Right ventricle myocardium superior (tissue), 1 donor: Measurements from ENCODE around the gene OXCT2. TPM values are rescaled to one million over a fixed set of nuclear protein-coding genes. Genes with fewer than 3 reads are reported as not detected.

Experiments used
- ATAC-seq: fragments of 200-7000 bp; cut with Tn5 transposase; one replicate; pipeline ENCODE4 v1.9.1; 2020; ENCODE audit warnings: mild to moderate bottlenecking; ENCODE audit not compliant: poor library complexity
- DNase-seq: peaks from one replicate; pipeline ENCODE4 v3.0.0-alpha.2; 2020
- intact Hi-C: fragments of 100-400 bp; cut with DNase I; formaldehyde crosslinking; loops from one replicate; pipeline ENCODE4 v1.11.2; 2022
- total RNA-seq: library from RNA; stranded (reverse); fragmentation: NEBNext Ultra II Directional; extraction: Animal tissue kit (Norgen Biotek cat#: 25700); gene quantifications from one replicate; pipeline ENCODE4 v1.2.1, GENCODE V29; 2021
- donor health status: DM: no; HTN: yes; CAD: no; lungs with severe emphysema.

OXCT2 gene
- total RNA-seq, 1 donor from 2014 or later = 0.65 TPM

DNA sequence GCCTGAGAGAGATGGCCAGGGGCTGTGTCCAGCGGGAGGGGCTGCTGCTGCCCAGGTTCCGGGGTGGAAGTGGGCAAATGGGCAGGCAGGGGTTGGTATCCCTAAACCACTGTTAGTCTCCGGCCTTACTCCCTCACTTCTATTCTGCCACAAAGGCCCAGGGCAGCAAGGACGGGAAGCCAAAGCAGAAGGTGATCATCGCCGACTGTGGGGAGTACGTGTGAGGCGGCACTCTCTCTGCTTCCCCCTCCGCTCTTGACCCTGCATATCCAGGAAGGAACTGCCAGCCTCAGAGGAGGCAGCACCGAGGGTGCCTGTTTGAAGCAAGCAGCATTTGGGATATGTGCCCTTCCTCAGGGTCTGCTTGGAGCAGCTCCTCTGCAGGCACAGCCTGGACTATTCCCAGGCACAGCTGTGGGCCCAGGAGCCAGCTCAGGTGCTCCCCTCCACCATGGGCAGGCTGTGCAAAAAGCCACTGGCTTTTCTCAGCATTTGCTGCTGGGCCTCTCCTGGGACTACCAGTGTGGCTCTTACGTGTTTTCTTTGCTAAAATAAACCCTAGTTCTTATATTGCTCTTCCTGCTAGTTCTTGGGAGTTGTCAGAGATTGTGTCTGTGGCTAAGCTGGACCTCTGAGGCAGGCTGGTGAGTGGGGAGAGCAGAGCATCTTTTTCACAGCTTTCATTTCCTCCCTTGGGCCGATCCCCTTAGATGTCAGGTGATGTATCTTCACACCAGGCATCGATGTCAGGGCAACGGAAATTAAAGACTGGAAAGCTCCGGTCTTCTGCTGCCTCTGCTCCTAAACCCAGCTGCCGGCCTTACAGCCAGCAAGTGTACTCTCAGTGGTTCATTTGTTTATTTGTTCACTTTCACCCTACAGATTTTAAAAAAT lies 17.8 kb downstream of the OXCT2 start:
- ATAC-seq = no peak
- intact Hi-C loops = no loop called here

DNA sequence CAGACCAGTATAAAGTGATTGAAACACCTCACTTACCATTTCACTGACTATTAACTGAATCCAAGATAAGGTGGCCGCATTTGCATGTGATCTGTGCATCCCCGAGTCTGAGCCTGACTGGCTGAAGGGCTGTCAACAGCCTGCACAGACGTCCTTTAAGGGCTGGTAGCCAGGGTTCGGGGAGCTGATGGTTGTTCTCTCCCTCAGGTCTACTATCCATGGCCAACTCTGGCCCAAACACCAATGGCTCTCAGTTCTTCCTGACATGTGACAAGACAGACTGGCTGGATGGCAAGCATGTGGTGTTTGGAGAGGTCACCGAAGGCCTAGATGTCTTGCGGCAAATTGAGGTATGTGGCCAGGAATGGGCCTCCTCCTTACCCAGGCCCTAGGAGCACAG lies 18.4 kb downstream of the OXCT2 start:
- intact Hi-C loops = no loop called here
- DNase-seq (no peak), ATAC-seq (no peak)

More for the DNA sequence above, 17.8 kb downstream of the OXCT2 start:
- no peak for DNase-seq

GRCh38 chr1:39751595-39751994 lies 19.6 kb downstream of the OXCT2 start:
- DNase-seq (no peak), ATAC-seq (no peak)
- intact Hi-C loops = no loop called here

DNA sequence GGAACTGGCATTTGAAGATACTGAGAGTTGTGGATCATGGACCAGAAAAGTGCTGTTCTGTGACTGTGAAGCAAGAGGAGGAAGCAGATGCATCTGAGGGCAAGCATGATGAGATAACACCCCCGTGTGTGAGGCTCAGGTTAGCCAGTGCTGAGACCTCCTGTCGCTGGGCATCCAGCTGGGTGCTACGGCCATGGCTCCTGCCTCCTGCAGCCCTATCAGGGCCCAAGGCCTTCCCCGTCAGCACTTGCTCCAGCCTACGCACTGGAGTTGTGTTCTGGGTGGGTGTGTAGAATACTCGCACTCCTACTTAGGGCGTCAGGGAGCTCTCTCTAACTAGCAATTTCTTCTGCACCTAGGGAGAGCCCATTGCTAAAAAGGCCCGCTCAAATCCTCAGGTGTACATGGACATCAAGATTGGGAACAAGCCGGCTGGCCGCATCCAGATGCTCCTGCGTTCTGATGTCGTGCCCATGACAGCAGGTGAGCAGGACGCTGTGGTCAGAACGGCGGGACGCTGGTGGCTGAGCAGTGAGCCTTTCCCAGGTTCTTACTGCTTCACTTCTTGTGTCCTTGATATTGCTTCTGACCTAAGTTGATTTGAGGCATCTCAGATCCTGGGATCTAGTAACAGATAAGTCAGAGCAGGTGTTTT lies 26.0 kb downstream of the OXCT2 start:
- ATAC-seq (no peak), DNase-seq (no peak)
- intact Hi-C loops = no loop called here

DNA sequence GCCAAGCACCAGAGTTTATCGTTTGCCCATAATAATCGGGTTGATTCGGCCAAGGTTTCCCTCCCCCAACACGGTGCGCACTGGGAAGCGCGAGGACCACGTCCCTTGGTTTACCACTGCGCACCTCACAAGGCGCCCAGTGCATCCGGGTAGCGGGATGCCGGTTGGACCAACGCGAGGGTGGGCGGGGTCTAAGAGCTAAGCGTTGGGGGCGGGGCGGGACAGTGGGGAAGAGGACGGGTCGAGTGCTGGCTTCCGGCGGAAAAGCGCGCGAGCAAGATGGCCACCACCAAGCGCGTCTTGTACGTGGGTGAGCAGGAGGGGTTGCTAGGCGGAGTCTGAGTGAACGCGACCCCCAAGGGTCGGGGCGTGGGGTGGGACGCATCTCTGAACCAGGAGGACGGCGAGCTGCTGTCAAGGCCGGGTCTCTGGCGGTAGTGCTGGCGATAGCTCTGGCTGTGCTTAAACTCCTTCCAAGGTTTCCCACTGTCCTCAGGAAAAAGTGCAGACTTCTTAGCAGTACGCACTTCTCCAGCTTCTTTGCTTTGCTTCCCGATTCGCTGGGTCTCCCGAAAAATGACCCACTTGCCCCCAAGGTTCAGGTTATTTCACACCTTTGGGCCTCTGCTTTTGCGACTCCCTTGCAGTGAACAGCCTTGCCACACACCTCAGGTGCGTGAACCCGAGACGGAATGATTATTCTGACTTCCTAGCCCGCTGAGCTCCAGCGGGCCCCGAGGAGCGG lies 32.4 kb downstream of the OXCT2 start, which contains the start of gene PPIE:
Gene PPIE, plus strand, starts transcription at position 261 of the 745 bp plus-strand sequence. Its CDS starts 19 bp downstream, at position 280.
- intact Hi-C loops = no loop called here
- DNase-seq = peak; percentile 98

GRCh38 chr1:39737546-39738169 lies 33.5 kb downstream of the OXCT2 start:
- no peak for ATAC-seq
- DNase-seq = no peak
- intact Hi-C loops = no loop called here

More for the DNA sequence above, 32.4 kb downstream of the OXCT2 start, which contains the start of gene PPIE:
- ATAC-seq = peak; percentile 99

DNA sequence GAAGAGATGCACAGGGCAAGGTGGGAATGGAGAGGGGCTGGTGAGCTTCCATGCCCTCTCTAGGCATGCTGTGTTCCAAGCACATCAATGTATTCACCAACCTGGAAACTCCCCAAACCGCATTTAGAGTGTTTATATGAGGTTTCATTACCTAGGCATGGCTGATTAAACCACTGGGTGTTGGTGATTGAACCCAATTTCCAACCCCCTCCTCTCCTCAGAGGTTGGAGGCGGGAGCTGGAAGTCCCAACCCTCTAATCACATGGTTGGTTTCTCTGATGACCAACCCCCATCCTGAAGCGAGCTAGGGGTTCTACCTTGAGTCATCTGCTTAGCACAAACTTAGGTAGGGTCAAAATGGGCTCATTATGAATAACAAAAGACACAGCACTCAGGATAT lies 35.4 kb downstream of the OXCT2 start:
- intact Hi-C loops = no loop called here
- ATAC-seq (no peak), DNase-seq (no peak)

- intact Hi-C loops = no loop called here
- ATAC-seq = peak; percentile 73
- peak; percentile 43 for DNase-seq
Measured at GRCh38 chr1:39733161-39733560, 38.0 kb downstream of the OXCT2 start.

DNA sequence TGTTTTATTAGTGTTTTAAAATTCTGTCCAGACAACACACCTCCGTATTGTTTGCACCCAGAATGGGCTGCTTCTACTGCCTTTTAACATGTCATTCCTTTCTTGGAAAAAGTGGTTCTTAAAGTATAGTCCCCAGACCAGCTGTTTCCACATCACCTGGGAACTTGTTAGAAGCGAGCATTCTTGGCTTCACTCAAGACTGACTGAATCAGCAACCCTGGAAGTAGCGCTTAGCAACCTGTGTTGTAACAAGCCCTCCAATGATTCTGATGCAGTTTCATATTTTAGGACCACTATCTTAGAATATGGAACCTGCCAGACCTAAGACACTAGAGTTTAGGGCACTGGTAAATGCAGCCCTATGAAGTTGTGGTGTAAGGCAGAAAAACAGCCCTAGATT lies 38.4 kb downstream of the OXCT2 start:
- no peak for DNase-seq
- intact Hi-C loops = no loop called here
- no peak for ATAC-seq

DNA sequence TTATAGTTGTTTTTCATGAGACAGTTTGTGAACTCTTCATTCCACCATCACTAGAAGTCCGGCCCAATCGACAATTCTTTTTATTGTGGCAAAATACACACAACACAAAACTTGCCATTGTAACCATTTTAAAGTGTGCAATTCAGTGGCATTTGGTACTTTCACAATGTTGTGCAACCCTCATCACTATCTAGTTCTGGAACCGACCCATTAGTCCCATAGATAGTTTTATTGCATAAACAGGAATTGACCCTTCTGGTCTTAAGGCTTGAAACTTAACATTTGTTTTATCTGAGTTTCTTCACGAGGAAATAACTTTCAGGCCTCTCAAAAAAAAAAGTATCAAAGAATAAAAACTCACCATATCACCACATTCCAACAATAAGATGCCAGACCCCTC lies 41.3 kb downstream of the OXCT2 start:
- DNase-seq (no peak), ATAC-seq (no peak)
- intact Hi-C loops = no loop called here

DNA sequence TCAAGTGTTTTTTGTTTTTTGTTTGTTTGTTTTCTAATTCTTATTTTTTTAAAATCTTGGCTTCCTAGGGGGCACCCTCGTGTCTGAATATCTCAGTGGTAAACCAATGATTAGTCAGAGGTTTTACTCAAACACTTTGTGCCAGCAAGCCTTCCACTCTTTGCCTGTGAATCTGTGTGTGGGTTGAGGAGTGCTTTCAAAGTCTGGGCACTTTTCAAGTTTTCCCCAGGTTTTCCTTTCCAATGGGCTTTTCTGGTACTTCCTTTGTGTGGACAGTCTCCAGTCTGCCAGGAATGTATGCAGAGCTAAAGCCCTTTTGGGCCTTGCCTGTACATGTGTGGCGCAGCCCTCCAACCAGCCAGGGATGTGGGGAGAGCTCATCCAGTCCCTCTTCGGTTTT lies 42.1 kb downstream of the OXCT2 start:
- intact Hi-C loops = no loop called here
- DNase-seq = no peak
- ATAC-seq = no peak

GRCh38 chr1:39727932-39728317 lies 43.2 kb downstream of the OXCT2 start:
- DNase-seq (no peak), ATAC-seq (no peak)
- intact Hi-C loops = no loop called here

DNA sequence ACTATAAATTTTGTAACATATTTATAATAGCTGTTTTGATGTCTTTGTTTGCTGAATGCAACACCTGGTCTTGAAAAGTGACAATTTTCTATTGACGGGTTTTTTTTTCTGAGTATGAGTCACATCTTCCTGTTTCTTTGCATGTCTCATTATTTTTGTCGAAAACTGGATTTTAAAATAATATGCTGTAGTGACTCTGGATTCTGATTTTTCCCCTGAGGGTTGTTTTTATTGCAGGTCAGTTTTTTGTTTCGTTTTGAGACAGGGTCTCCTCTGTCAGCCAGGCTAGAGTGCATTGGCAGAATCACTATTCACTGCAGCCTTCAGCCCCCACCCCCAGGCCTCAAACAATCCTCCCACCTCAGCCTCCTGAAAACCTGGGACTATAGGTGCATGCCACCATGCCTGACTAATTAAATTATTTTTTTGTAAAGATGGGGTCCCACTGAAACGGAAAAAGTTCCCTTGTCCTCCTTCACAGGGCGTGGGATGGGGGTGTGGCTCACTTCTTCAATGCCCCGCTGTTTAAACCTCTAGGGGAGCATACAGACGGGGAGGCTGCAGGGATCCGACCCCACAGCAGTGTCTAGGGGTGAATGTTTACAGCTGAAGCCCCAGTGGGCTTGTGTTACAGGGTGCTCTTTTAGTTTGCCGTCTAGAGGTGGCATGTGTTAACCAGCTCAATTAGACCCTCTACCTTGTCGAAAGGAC lies 43.8 kb downstream of the OXCT2 start:
- ATAC-seq = no peak
- DNase-seq = no peak
- intact Hi-C loops = no loop called here

- no peak for ATAC-seq
- intact Hi-C loops = no loop called here
- no peak for DNase-seq
Measured at GRCh38 chr1:39726600-39726999, 44.5 kb downstream of the OXCT2 start.

GRCh38 chr1:39722495-39722894 lies 48.7 kb downstream of the OXCT2 start:
- DNase-seq (no peak), ATAC-seq (no peak)
- intact Hi-C loops = no loop called here

DNA sequence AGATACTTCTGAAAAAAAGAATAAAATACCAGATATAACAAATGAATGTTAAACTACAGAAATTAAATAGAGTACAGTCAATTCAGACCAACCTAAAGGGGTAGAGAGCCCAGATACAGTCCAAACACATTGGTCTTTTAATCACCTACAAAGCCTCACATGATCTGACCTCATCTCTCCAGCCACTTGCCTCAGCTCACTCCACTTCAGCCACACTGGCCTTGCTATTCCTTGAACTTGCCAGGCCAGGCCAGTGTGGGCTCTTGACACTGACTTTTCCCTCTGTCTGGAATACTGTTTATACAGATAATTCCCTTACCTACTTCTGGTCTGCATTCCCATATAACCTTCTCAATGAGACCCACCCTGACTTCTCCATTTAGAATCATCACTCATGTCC lies 49.5 kb downstream of the OXCT2 start:
- DNase-seq (no peak), ATAC-seq (no peak)
- intact Hi-C loops = no loop called here

GRCh38 chr1:39720094-39720999 lies 50.8 kb downstream of the OXCT2 start:
- intact Hi-C loops = no loop called here
- ATAC-seq (peak; percentile 74), DNase-seq (no peak)
